Measurements from ENCODE around the gene PAPOLA.

- TF ChIP-seq CTCF (IDR thresholded peaks at IDR 0.05), result no peak
- no peak for TF ChIP-seq POLR2AphosphoS5 (IDR thresholded peaks at IDR 0.05)
- no peak for TF ChIP-seq POLR2A (IDR thresholded peaks at IDR 0.05; ENCODE audit: low read depth)
Observed at GRCh38 chr14:96494331-96494730, 7.9 kb upstream of the PAPOLA start.

All from esophagus muscularis mucosa (tissue), 3 donors.